ENCODE results near the gene SULT2B1.

DNA sequence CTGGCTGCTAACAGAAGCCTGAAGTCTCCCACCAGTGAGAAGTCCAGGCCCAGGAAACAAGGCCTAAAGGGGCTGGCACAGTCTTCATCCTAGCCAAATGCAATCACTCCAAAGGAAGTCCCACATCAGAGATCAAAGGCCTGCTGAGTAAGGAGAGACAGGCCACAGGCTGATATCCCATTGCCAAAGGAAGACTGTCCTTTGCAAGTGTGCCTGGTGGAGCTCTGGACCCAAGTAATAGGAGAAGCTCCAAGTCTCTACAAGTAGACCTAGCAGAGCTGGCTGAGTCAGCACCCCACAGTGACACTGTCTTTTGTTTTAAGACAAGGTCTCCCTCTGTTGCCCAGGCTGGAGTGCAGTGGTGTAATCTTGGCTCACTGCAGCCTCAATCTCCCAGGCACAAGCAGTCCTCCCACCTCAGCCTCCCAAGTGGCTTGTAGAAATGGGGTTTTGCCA, 80.7 kb downstream of the SULT2B1 start:
- TF ChIP-seq POLR2A (IDR thresholded peaks at IDR 0.05; ENCODE audit: low read length) (no peak), GATA1 (IDR thresholded peaks at IDR 0.05; ENCODE audit: low read depth, low read length) (no peak)

All from erythroblast (primary cell).